ENCODE measurements around the gene PPP1R11. TPM values are rescaled to one million over a fixed set of nuclear protein-coding genes. Genes with fewer than 3 reads are reported as not detected.

The PPP1R11 gene
- total RNA-seq, 1 experiment from 2014 or later: 43.5 TPM

DNA sequence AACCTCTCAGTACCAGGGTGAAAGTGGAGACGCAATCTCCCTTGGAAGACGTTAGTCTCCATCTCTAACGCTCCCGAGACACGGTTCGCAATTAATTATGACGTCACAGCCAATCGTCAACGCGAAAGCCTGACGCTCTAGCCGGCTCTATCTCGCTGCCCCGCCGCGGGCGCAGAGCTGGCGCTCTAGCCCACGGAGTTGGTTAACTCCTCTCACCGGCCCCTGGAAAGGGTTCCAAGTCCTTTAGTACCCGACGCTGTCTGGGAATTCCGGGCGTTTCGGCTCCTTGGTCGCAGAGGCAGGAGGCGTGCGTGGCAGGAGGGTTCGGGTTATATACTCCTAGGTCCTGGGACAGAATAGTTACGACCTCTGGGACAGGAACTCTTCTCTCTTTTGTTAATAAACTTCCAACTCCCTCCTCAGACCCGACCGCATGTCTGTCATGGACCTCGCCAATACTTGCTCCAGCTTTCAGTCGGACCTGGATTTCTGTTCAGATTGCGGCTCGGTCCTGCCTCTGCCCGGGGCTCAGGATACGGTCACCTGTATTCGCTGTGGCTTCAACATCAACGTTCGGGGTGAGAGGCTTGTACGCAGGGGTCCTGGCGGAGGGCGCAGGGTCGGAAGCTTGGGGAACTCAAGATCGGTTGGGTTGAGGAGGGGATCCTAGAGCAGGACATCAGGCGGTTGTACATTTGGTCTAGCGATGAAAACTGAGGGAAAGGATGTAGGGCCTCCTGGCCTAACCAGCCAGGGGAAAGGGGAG is 5.7 kb upstream of the PPP1R11 start, which contains the start of gene POLR1H:
Gene POLR1H (plus strand): TSS at position 174 of the 766 bp plus-strand sequence. CDS start 260 bp downstream, at position 434.
- peak; percentile 88 for DNase-seq (ENCODE audit: low read depth)

DNA sequence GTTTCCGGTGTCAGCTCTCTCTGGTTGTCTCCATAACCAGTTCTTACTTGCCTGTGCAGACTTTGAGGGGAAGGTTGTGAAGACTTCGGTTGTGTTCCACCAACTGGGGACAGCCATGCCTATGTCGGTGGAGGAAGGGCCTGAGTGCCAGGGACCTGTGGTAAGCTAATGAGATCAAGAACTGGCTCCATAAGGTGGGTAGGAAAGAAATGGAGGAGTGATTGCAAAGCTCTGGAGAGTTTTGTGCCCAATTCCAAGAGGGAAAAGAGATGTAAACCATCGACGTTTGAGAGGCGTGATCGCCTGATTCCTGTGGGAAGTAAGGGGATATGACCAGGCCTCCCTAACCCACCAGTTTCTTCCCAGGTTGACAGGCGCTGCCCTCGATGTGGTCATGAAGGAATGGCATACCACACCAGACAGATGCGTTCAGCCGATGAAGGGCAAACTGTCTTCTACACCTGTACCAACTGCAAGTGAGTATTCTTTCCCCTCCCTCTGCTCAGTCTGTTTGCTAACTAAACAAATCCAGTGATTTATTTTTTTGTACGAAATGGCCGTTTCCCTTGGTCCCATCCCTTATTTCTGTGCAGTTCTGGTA is 5.0 kb upstream of the PPP1R11 start:
- peak; percentile 14 for DNase-seq (ENCODE audit: low read depth)

DNA sequence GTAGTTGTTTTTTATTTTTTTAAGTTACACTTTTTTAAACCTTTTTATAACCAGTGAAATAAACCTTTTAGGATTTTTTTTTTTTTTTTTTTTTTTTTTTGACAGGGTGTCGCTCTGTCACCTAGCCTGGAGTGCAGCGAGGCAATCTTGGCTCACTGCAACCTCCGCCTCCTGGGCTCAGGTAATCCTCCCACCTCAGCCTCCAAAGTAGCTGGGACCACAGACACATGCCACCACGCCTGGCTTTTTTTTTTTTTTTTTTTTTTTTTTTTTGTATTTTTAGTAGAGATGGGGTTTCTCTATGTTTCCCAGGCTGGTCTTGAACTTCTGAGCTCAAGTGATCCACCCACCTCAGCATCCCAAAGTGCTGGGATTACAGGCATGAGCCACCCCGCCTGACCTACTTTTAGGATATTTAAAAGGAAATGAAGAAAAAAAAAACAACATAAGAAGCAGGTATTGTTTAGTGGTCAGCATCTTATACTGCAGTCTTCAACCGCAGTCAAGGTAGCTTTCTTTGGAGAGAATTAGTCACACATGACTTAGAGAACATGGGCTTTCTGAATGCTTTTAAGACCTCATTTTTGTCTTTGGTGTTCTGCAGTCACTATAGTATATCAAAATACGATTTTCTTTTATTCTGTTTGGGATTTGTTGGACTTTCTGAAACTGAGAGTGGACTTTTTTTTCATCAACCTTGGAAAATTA is 4.4 kb upstream of the PPP1R11 start:
- peak; percentile 2 for DNase-seq (ENCODE audit: low read depth)

DNA sequence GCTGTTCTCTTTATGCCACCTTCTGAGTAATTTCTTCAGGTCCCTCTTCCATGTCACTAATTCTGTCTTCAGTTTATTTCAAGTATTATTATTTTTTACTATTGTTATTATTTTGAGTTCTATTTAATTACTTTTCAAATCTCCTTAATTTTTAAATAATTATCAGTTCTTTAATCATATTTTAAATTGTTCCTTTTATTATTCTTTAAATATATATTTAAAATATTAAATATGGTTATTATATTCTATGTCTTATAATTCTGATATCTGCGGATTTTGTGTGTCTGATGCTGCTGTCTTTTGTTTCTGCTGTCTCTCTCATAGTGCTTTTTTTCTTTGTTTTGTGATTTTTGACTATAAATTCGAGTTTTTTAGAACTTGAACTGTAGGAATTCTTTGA is 3.7 kb upstream of the PPP1R11 start:
- DNase-seq (ENCODE audit: low read depth): no peak

DNA sequence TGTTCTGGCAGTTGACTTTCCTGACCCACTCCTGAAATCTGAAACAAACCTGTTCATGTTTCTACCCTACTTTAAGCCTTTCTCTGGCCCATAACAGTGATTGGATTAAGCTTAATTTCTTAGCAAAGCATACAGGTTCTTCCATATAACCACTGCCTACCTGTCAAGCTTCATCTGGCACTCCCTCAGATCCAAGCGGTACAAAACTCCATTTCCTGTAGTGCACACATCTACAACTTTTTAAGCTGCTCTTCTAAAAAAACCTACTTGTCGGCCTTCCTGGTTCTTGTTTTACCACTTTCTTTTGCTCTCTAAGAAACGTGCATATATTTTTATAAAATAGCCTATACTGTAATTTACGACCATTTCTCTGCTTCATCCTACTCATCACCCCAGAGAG is 916 bp upstream of the PPP1R11 start:
- no peak for DNase-seq (ENCODE audit: low read depth)

DNA sequence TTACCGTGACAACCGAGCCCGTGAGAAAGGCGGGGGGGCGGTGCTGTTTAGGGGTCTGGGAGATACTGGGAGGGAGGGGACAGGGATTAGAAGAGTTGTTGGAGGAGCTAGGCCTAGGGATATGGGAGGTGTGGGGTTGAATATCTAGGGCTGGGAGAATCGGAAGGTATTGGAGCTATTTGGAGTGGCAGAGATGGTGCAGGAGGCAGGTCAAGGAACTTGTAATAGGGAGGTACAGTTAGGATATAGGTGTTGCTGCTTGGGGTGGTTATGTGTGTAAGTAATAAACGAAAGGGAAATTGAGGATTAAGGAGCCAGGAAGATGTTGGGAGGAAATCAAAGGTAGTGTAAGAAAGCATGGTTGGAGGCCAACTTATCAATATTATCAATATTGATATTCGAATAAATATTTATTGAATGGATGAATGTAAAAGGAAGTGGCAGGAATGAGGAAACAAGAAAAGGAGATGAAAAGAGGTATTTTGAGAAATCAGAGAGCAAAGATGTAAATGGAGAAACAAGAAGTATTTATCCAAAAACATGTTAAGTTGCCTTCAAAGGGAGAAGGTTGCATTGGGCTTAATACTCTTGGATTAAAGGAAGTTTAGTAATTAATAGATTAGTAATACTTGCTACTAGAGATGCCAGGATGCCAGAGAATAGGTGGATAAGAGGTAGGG is 602 bp downstream of the PPP1R11 start:
- no peak for DNase-seq (ENCODE audit: low read depth)

DNA sequence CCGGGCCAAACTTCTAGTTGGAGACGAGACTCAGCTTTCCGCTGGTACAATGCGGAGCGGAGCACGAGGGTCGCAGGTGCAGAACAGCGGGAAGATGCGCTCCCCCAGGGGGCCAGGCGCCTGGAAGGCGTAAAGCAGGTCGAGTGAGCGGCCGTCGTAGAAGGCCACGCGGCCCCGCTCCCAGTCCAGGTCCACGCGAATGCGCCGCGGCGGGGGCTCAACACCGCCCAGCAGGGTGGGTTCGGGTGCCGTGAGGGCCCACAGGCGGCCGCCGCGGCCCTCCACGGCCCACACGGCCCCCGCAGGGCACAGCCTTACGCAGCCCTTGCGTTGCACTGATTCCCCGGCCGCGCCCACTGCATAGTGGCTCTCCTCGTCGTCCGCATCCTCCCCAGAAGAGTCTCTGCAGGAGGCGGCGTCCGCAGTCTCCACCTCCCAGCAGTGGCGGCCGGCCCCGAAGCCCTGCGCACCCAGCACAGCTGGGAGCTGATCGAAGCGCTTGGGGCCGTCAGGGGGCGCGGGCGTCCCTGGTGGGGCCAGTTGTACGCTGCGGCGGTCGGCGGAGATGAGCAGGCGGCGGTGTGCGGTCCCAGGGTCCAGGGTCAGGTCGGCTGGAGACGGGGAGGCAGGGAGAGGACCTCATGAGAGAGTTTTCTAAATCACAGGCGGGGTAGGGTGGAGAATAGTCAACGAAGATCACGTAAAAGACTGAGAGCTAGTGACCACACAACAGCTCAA is 4.3 kb downstream of the PPP1R11 start:
- no peak for DNase-seq (ENCODE audit: low read depth)

DNA sequence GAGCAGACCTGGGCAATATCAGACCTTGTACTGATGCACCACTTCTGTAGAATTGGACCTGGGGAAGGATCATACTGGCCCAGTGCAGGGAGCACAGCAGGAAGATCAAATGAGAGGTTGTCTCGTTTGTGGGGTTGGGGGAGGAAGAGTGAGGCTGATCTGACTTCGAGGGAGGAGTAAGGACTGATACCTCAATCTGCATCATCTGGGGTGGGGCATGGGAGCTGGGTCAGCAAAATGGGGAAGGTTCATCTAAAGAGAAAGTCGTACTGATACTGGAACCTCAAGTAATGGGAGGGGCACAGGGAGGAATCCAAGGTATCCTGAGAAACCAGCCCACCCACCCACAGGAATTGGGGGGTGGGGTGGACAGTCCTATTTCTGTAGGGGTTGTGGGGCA is 4.9 kb downstream of the PPP1R11 start:
- no peak for DNase-seq (ENCODE audit: low read depth)

DNA sequence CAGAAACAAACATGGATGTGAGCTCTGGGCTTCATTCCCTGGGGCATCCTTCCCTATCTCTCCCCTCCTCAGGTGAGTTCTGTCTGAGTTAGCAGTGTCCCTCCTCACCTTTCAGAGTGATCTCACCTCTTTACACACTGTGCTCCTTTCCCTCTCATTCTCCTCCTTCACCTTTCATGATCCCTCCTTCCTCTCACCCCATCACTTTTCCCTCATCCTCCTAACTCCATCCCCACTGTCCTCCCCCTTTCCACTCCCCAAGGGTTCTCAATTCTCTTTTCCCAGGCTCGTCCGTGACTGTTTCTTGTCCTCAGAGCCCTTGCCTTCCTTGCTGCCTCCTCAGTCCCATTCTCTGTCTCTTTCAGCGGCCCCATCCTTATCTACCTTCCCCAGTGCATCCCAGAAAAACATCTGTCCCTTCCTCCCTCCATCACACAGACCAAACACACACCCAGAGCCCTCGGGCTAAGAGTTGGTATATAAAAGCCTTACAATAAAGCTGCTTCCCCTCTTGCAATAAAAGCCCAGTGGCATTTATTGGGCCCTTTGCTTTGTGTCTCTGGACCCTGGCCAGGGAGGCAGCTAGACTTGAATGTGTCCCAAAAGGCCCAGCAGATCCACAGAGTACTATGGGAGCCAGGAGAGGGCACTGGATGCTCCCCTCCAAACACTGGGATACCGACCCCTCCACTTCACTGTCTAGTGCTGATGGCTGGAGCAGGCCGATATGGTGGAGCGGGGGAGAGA is 6.7 kb downstream of the PPP1R11 start:
- no peak for DNase-seq (ENCODE audit: low read depth)

DNA sequence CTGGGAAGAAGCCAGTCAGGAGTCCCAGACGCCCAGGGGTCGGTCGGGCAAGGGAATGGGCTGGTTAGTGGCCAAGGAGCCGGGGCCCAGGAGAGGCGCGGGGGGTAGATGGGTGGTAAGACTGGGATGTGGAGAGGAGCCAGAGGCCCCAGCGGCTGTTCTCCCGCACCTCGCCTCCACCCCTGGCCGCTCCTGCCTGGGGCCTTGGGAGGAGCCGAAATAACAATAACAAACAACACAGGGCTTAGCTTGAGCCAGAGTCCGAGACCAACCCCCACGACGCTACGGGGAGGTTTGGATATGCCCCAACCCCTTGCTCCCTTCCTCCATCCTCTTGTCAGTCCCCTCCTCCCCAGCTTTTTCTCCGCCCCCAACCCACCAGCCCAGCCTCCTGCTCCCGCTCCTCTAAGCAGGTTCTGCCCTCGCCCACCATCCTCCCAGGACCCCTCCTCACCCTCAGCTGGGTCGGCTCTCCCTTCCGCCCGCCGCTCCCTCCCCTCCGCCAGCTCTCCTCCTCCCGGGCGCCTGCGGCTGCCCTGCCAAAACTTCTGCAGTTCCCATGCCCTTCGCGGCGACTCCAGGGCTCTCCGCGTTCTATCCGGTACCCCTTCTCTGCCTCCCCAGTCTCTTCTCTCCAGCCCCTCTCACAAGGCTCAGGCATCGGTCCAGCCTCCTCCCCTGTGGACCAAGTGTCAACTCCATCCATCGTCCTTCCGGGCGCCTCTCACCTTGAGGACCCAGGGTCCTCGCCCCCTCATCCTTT is 7.5 kb downstream of the PPP1R11 start:
- DNase-seq (ENCODE audit: low read depth): no peak

DNA sequence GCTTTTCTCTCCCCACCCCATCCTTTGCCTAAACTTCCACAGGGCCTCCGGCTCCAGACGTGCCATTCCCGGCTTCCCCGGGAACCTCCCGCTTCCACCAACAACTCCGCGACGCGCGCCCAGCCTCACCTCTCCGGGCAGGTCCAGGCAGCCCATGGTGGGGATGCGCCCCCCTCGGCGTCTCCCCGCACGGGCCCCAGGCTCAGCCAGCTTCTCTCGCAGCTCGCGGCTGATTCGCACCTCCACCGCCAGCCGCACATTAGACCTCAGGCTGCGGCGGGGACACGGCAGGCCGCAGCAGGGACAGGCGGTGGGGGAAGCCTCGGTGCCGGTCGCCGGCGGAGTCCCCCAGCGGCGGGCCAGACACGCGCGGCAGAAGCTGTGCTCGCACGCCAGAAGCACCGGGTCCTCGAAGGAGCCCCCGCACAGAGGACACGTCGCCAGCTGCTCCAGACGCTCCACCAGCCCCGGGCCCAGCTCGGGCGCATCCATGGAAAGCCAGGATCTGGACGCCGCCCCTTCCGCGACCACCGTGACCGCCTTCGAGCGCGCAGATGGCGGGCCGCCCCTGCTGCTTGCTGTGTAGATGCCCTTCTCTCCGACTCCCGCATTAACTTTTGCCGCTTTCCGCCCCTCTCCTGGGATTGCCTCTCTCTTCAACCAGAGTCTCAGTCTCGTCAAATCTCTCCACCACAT is 8.2 kb downstream of the PPP1R11 start, which contains the start of gene RNF39:
Gene RNF39 (minus strand): TSS at position 676 of the 696 bp plus-strand sequence. CDS start 184 bp downstream, at position 492.
- DNase-seq (ENCODE audit: low read depth): no peak

DNA sequence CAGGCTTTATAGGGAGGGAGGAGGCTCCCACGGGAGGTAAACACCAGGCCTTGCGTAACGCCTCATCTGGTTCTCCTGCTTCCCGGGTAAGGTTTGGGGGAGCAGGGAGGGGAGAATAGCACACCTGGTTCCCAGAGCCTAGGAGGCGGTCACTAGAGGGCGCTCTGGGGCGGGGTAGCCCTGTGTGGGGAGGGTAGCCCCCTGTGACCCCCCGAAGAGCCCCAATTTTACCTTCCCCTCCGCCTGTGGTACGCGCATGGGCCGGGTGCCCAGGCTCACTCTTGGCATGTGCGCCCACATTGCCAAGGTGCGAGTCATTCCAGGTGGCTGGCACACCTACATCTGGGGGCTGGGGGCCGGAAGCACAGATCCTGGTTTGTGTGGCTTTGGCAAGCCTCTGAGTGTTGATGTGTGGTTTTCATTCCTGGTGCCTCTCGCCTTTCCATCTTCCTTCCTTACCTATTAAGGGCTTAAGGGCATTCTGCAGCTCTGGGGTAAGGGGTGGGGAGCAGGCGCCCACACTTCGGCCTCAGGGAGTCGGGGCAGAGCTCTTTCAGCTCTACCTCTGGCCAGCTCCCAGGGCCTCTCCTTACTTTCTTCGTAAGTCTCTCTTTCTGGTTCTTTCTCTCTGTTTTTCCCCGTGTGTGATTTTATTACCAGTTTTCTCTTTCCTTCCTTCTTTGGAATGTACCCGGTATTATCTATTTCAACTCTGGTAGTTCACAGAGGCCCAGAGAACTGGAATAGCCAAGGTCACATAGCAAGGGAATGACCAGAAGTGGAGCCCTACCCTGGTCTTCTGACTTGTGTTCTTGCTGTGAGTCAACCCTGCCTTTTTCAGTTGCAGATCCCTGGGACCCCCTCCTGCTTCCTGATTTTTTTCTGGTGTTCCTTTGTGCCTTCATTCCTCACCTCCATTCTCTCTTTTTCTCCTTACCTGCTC is 9.1 kb downstream of the PPP1R11 start:
- DNase-seq (ENCODE audit: low read depth): peak; percentile 40

DNA sequence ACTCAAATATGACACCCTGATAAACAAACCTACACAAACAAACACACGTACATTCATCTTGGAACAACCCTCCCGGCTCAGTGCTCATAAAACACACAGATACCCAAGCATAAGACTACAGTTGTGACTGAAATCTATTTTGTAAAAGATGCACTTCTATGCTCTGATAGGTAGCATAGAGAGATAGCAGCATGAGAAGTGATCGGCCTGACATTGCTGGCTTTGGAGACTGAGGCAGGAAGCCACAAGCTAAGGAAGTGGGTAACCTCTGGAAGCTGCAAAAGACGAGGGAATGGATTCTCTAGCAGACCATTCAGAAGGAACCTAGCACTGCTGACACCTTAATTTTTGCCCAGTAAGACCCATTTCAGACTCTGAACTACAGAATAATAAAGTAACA is 10.2 kb downstream of the PPP1R11 start:
- DNase-seq (ENCODE audit: low read depth): no peak

DNA sequence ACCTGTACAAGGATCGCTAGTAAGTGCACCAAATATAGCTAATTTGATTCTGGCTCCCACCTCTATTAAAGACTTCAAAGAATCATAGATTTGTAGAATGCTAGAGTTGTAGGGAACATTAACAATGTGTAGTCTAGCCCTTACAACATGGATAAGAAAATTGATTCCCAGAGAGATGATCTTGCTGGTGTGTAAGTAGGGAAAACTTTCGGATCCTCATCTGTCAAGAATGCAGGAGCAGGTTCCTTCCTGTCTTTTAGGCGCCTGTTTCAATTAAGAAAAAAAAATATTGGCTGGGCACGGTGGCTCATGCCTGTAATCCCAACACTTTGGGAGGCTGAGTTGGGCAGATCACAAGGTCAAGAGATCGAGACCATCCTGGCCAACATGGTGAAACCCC is 20.9 kb downstream of the PPP1R11 start:
- no peak for DNase-seq (ENCODE audit: low read depth)

DNA sequence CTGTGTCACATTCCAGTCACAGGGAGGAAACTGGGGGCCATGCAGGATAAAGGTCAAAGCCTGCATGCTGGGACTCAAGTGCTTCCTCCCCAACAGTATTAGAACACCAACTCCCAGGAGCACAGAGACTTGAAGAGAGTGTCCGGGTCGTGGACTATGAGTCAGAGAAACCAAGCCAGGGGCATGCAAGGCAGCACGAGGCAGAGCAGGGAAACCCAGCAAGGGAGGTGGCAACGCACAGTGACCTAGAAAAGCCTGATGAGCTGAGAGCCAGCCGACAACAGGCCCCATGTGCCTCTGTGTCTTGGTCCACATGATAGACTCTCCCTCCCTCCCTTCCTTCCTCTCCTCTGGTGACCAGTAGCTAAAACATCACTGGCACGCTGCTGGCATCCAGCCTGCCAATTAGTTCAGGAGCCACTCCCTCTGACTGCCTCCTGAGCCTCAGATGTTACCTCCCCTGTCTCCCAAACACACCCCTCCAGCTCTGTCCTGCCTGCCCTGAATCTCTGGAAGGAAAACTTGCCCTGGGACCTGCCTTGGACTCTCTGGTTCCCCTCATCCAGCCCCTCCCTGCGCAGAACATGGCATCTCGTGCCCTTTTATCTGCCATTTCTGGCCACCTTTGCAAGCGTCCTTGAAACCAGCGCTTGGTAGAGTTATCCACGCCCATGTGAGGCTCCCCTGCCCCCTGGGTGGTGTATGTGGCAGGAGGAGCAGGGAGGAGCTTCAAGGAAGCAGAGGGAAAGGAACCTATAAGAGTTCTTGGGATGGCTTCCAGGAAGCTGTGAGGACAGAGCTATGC is 24.8 kb downstream of the PPP1R11 start:
- peak; percentile 64 for DNase-seq (ENCODE audit: low read depth)

DNA sequence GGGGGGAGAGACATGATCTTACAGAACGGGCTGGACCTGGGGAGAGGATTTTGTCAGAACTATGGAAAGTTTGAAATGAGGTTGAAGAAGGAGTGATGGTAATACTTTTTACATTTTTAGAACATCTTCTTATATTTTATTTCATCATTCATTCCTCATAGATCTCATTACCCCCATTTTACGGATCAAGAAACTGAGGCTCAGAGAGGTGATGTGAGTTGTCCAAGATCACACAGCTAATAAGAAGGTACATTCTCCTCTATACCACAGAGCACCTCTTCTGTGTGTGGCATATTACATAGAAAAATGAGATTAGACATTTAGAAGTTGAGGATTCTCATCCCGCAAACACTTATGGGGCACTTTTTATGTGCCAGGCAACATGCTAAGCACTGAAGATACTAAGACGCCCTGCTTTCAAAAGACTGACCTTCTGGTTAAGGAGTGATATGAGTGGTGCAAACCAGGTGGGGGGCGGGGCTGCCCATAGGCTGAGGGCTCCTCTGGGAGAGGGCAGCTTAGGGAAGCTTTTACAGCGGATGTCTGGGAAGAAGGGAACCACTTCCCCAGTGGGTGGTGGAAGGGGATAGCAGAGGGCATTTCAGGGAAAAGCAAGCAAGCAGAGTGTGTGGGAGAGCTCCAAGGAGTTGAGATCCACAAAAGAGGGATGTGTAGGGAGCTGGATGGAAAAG is 26.0 kb downstream of the PPP1R11 start:
- no peak for DNase-seq (ENCODE audit: low read depth)
